H1 (cell line): ENCODE data around the gene ZNF442. TPM values are rescaled to one million over a fixed set of nuclear protein-coding genes. Genes with fewer than 3 reads are reported as not detected.
A peak's percentile ranks its signal among the peaks of the same experiment; 100 is the strongest.

ENCODE experiments used
- ATF2 ChIP-seq: IDR thresholded peaks from 2 replicates; pipeline ENCODE4 v1.6.1; 2012; ENCODE audit warnings: low read length, inconsistent platforms
- CBX8 ChIP-seq: fragments of 300-800, 300-1000 bp; sonication (generic); IDR thresholded peaks from 2 replicates; pipeline ENCODE4 v1.7.1; 2016; ENCODE audit warnings: low read depth, low read length, borderline replicate concordance
- CTBP2 ChIP-seq: IDR thresholded peaks from 2 replicates; pipeline ENCODE4 v1.7.0; 2011; ENCODE audit warnings: borderline replicate concordance, mild to moderate bottlenecking, moderate library complexity, mixed read lengths, low read length; ENCODE audit not compliant: insufficient read depth, insufficient read length
- EGR1 ChIP-seq: IDR thresholded peaks from 2 replicates; pipeline ENCODE4 v1.6.1; 2011; ENCODE audit warnings: low read depth, low read length, borderline replicate concordance
- HDAC6 ChIP-seq: IDR thresholded peaks from one replicate; pipeline ENCODE4 v1.7.1; 2012; ENCODE audit warnings: low read depth, mild to moderate bottlenecking, inconsistent platforms, low read length, moderate library complexity
- JUND ChIP-seq: IDR thresholded peaks from 2 replicates; pipeline ENCODE4 v1.6.1; 2011; ENCODE audit warnings: mild to moderate bottlenecking, improper control_type of control experiment, low read length
- NRF1 ChIP-seq: IDR thresholded peaks from 2 replicates; pipeline ENCODE4 v1.6.1; 2011; ENCODE audit warnings: mild to moderate bottlenecking, low read depth, low read length, improper control_type of control experiment
- PHF8 ChIP-seq: fragments of 200-600 bp; sonication (generic); conservative IDR thresholded peaks from 2 replicates; pipeline ENCODE4 v1.7.1; 2012; ENCODE audit warnings: low read depth, mild to moderate bottlenecking, inconsistent platforms, low read length, moderate library complexity
- SP2 ChIP-seq: IDR thresholded peaks from 2 replicates; pipeline ENCODE4 v1.6.1; 2012; ENCODE audit warnings: mild to moderate bottlenecking, low read length, inconsistent platforms
- SP4 ChIP-seq: IDR thresholded peaks from 2 replicates; pipeline ENCODE4 v1.6.1; 2012; ENCODE audit warnings: low read length, inconsistent platforms
- TEAD4 ChIP-seq: IDR thresholded peaks from 2 replicates; pipeline ENCODE4 v1.6.1; 2012; ENCODE audit warnings: low read depth, low read length, inconsistent platforms, mixed read lengths
- polyA plus RNA-seq, 7 experiments: library from polyadenylated mRNA; depleted of rRNA in 3 of 7; stranded (reverse) in 5 of 7; unstranded in 2 of 7; fragments of >200 nt in 5 of 7; fragments of 200-250 nt in 2 of 7; gene quantifications; 1 replicate in 5 of 7; 2 replicates in 1 of 7; 4 replicates in 1 of 7; pipeline versions ENCODE4 v1.2.1 to v1.2.3, GENCODE V29; 2011 to 2013; ENCODE audit warnings: missing spikeins in 2 of 7, mixed read lengths in 2 of 7
- total RNA-seq: library from RNA; stranded (reverse); fragmentation: NEBNext Ultra II Directional; extraction: Animal tissue kit (Norgen Biotek cat#: 25700); gene quantifications from 2 replicates; pipeline ENCODE4 v1.2.1, GENCODE V29; 2021
- TF ChIP-seq, protein P1 (sequence below): IDR thresholded peaks from 2 replicates; pipeline ENCODE4 v1.6.1; 2012; ENCODE audit warnings: inconsistent platforms

ZNF442 gene
- total and polyA plus RNA-seq, 2 of the 8 experiments (the other 6 are each of a cell fraction or from before 2014, with no cell fraction given) = 0.60 to 2.4 TPM

DNA sequence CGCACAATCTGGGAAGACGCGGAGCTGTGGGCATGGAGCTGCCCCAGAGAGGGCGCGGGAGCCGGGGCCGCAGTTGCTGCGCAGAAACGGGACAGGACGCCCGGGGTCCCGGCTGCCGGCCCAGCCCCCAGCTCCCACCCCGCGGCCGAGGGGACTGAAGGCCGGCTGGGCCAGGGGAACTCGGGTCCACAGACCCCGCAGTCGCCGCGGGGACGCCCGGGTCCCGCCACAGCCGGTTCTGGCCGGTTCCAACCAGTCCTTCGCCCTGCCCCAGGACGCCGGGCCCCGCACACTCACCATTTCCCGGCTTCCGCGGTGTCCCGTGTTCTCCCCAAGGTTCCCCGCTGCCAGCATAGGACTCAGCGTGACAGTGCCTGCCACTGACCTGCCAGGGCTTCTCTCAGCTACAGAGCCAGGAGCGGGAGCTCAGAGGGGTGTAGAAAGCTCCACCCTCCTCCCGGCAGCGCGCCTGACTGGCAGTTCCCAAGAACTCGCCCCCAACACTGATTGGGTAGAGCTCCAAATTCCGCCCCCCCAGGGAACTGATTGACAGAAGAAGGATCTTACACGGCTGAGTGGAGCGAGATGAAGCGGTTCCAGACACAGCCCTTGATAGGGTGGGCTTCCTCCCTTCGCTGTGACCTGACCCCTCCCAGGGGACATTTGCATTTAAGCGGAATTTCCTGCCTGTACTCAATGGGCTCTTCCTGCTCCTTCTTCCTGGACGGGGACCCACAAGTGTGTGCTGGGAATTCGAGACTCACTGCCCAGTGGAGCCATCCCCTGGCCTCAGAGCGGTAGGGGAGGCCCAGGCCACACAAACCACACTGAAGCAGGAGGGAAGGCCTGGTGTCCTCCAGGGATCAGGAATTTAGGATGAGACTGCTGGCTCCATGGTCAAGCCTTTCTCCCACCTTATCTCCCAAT, at the start of gene ZNF442 (continued):
- TF ChIP-seq TEAD4 (no peak), SP4 (peak; percentile 93), SP2 (peak; percentile 20; the same call in 1 of the 2 replicates), CTBP2 (no peak), ATF2 (no peak), EGR1 (no peak), PHF8 (peak; percentile 77), HDAC6 (no peak), CBX8 (no peak), NRF1 (no peak), JUND (no peak)
- TF ChIP-seq, protein P1, sequence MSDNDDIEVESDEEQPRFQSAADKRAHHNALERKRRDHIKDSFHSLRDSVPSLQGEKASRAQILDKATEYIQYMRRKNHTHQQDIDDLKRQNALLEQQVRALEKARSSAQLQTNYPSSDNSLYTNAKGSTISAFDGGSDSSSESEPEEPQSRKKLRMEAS = peak; percentile 66; the same call in 1 of the 2 replicates
